Endothelial cell of umbilical vein (primary cell): ENCODE data around the gene INPP5F. TPM values are rescaled to one million over a fixed set of nuclear protein-coding genes. Genes with fewer than 3 reads are reported as not detected.

ENCODE experiments used
- BruUV-seq: library from RNA; stranded (reverse); fragments of 400-500 nt; replicated peaks from 2 replicates; lab custom pipeline; 2021; lab: Mats Ljungman, UMichigan
- CTCF ChIA-PET: fragments of 300-600, 350-600 bp; sonication (Branson Sonifier 250); formaldehyde crosslinking; loops from one replicate; lab custom pipeline; 2021; ENCODE audit warnings: antibody characterized with exemption, inconsistent platforms; lab: Charles Lee
- POLR2A ChIA-PET: fragments of 300-600, 350-600 bp; sonication (Branson Sonifier 250); formaldehyde crosslinking; loops from one replicate; lab custom pipeline; 2021; ENCODE audit warnings: antibody characterized with exemption, inconsistent platforms; lab: Charles Lee
- DNase-seq: peaks from one replicate; pipeline ENCODE4 v3.0.0-alpha.2; 2011; ENCODE audit warnings: low read depth, low spot score
- FAIRE-seq: peaks from 2 replicates; lab custom pipeline; 2011; peaks lifted over from hg19 to GRCh38; lab: Jason Lieb, UNC
- H2AFZ ChIP-seq: 2 replicates; pipeline ENCODE4 v1.6.0; 2012; ENCODE audit warnings: low read depth, low read length, control low read depth, inconsistent platforms
- H3K27ac ChIP-seq: 2 replicates; pipeline ENCODE4 v1.5.1; 2011; ENCODE audit warnings: low read depth, mild to moderate bottlenecking, control low read depth, low read length, moderate library complexity; ENCODE audit not compliant: insufficient read depth
- H3K27me3 ChIP-seq, 2 experiments: 2 replicates each; pipeline versions ENCODE4 v1.6.0 to v1.6.1; 2011; ENCODE audit warnings: low read length in 2 of 2, mixed read lengths in 1 of 2; ENCODE audit not compliant: control insufficient read depth in 2 of 2, insufficient read depth in 2 of 2
- H3K36me3 ChIP-seq, 2 experiments: 2 replicates in 1 of 2; 3 replicates in 1 of 2; pipeline ENCODE4 v1.5.1; 2011; ENCODE audit warnings: low read length in 2 of 2, mild to moderate bottlenecking in 1 of 2, moderate library complexity in 1 of 2; ENCODE audit not compliant: control insufficient read depth in 2 of 2, insufficient read depth in 2 of 2; ENCODE audit errors: extremely low read depth in 1 of 2
- H3K4me1 ChIP-seq: 3 replicates; pipeline ENCODE4 v1.5.1; 2011; ENCODE audit warnings: mild to moderate bottlenecking, low read length; ENCODE audit not compliant: control insufficient read depth, insufficient read depth; ENCODE audit errors: extremely low read depth
- H3K4me2 ChIP-seq: 2 replicates; pipeline ENCODE4 v1.6.1; 2011; ENCODE audit warnings: low read length, control low read depth, mixed read lengths; ENCODE audit not compliant: insufficient read depth
- H3K4me3 ChIP-seq, 3 experiments: fragments of 200-600 bp in 1 of 3; sonication (generic), shearing (Covaris generic) in 1 of 3; replicated peaks in 1 of 3; 2 replicates each; pipeline ENCODE4 v1.5.1; 2011 to 2016; ENCODE audit warnings: control low read depth in 3 of 3, low read length in 3 of 3, mild to moderate bottlenecking in 2 of 3, inconsistent platforms in 1 of 3, low read depth in 1 of 3, moderate library complexity in 1 of 3; ENCODE audit not compliant: insufficient read depth in 1 of 3
- H3K79me2 ChIP-seq: 2 replicates; pipeline ENCODE4 v1.6.0; 2012; ENCODE audit warnings: low read length, inconsistent platforms; ENCODE audit not compliant: control insufficient read depth, insufficient read depth
- H3K9ac ChIP-seq: replicated peaks from 2 replicates; pipeline ENCODE3; 2011; ENCODE audit warnings: low read length, control low read depth; ENCODE audit not compliant: insufficient read depth; ENCODE audit errors: extremely low read depth
- H3K9me1 ChIP-seq: replicated peaks from 3 replicates; pipeline ENCODE4 v1.6.0; 2011; ENCODE audit warnings: mild to moderate bottlenecking, low read length; ENCODE audit not compliant: control insufficient read depth, insufficient read depth; ENCODE audit errors: extremely low read depth
- H3K9me3 ChIP-seq: replicated peaks from 2 replicates; pipeline ENCODE4 v1.5.1; 2012; ENCODE audit warnings: low read length, inconsistent platforms; ENCODE audit not compliant: control insufficient read depth, insufficient read depth
- H4K20me1 ChIP-seq: replicated peaks from 2 replicates; pipeline ENCODE3; 2011; ENCODE audit warnings: mild to moderate bottlenecking, low read length; ENCODE audit not compliant: control insufficient read depth, insufficient read depth; ENCODE audit errors: extremely low read depth
- CTCF ChIP-seq, 2 donors: IDR thresholded peaks; 1 replicate in 1 of 2; 2 replicates in 1 of 2; pipeline ENCODE4 v1.5.1; 2011; ENCODE audit warnings: low read length in 2 of 2, mild to moderate bottlenecking in 2 of 2, moderate library complexity in 2 of 2, control low read depth in 1 of 2, inconsistent platforms in 1 of 2, low read depth in 1 of 2; ENCODE audit not compliant: insufficient read depth in 1 of 2; ENCODE audit errors: extremely low read depth in 1 of 2
- EZH2 ChIP-seq: IDR thresholded peaks from 2 replicates; pipeline ENCODE4 v1.6.1; 2012; ENCODE audit warnings: borderline replicate concordance, low read depth, mild to moderate bottlenecking, moderate library complexity, low read length, inconsistent platforms; ENCODE audit not compliant: severe bottlenecking
- FOS ChIP-seq: IDR thresholded peaks from 2 replicates; pipeline ENCODE4 v1.6.1; 2011; ENCODE audit warnings: mild to moderate bottlenecking, low read length, moderate library complexity, borderline replicate concordance; ENCODE audit not compliant: insufficient read depth
- GATA2 ChIP-seq: IDR thresholded peaks from 2 replicates; pipeline ENCODE4 v1.7.0; 2011; ENCODE audit warnings: low read depth, mild to moderate bottlenecking, moderate library complexity, mixed read lengths, low read length; ENCODE audit not compliant: insufficient read length, insufficient read depth
- JUN ChIP-seq: IDR thresholded peaks from 2 replicates; pipeline ENCODE4 v1.6.1; 2011; ENCODE audit warnings: borderline replicate concordance, low read depth; ENCODE audit not compliant: insufficient read length, insufficient read depth
- MAX ChIP-seq: IDR thresholded peaks from 2 replicates; pipeline ENCODE4 v1.6.1; 2011; ENCODE audit not compliant: insufficient read depth, insufficient read length
- MYC ChIP-seq: IDR thresholded peaks from one replicate; pipeline ENCODE4 v1.6.1; 2011; ENCODE audit warnings: mild to moderate bottlenecking, low read depth, low read length
- POLR2A ChIP-seq: IDR thresholded peaks from 2 replicates; pipeline ENCODE4 v1.6.1; 2012; ENCODE audit warnings: low read depth, mild to moderate bottlenecking, control low read depth, low read length
- POLR2AphosphoS5 ChIP-seq: IDR thresholded peaks from 2 replicates; pipeline ENCODE4 v1.6.1; 2012; ENCODE audit warnings: low read depth, mild to moderate bottlenecking, control low read depth, low read length, moderate library complexity; ENCODE audit not compliant: insufficient read depth
- dilution Hi-C: fragments of 300-500 bp; cut with MboI; formaldehyde crosslinking; loops from one replicate; pipeline ENCODE4 v1.15.0; 2019; ENCODE audit warnings: low sequenced_read_pairs; ENCODE audit not compliant: extremely low pct_ligation_motif_present
- intact Hi-C: fragments of 100-400 bp; cut with micrococcal nuclease; formaldehyde crosslinking; loops from one replicate; pipeline ENCODE4 v1.10.0; 2022
- polyA plus RNA-seq, 4 experiments: library from polyadenylated mRNA; depleted of rRNA in 3 of 4; stranded (reverse) in 3 of 4; unstranded in 1 of 4; fragments of >200 nt; gene quantifications; 2 replicates each; pipeline versions ENCODE4 v1.2.1 to v1.2.3, GENCODE V29; 2011 to 2012; ENCODE audit warnings: missing spikeins in 1 of 4
- total RNA-seq: library from RNA; stranded (reverse); gene quantifications from 2 replicates; pipeline ENCODE4 v1.2.3, GENCODE V29; 2021

INPP5F gene
- total and polyA plus RNA-seq, 2 donors (not counting 3 experiments of a cell fraction or from before 2014, with no cell fraction given) = 6.1 to 20.3 TPM

GRCh38 chr10:119768455-119769094 lies 42.7 kb downstream of the INPP5F start:
- Histone ChIP-seq H2AFZ (no peak overlapping the region), H3K27me3 (no peaks in the 10 kb centered on the region), H3K9me3 (no peaks in the 10 kb centered on the region), H3K4me1 (peaks cover 53% of the 10 kb centered on the region), H3K79me2 (peaks cover 12% of the 10 kb centered on the region), H3K4me3 (no peak overlapping the region), H3K36me3 (no peaks in the 10 kb centered on the region), H3K4me2 (no peak overlapping the region), H4K20me1 (no peaks in the 10 kb centered on the region), H3K27ac (no peak overlapping the region), H3K9ac (no peak overlapping the region), H3K9me1 (no peaks in the 10 kb centered on the region)
- no TSS peak for BruUV-seq
- dilution Hi-C loops = no loop called here
- intact Hi-C loops = no loop called here
- DNase-seq (no peak), FAIRE-seq (no peak)
- TF ChIP-seq POLR2AphosphoS5 (no peak), CTCF (IDR thresholded peaks at IDR 0.05; ENCODE audit: extremely low read depth in 1 of 2, insufficient read depth in 1 of 2, low read depth in 1 of 2, low read length in 2 of 2) (no peak), MAX (no peak), EZH2 (no peak), JUN (no peak), GATA2 (no peak), MYC (no peak), POLR2A (no peak), FOS (no peak)
- ChIA-PET POLR2A (no interaction called here), CTCF (interaction anchor here (1.0 to 6.9 kb wide), 2 partner anchors 11 to 18 kb away, joined by 3 to 67 read pairs; no protein-coding TSS in a partner anchor)
